Motor neuron (in vitro differentiated cells): Measurements from ENCODE around the gene MAML3. TPM values are rescaled to one million over a fixed set of nuclear protein-coding genes. Genes with fewer than 3 reads are reported as not detected.
A peak's percentile ranks its signal among the peaks of the same experiment; 100 is the strongest.

ENCODE experiments used
- ATAC-seq, 8 experiments: fragments of 200-7000 bp; cut with Tn5 transposase; replicated peaks in 6 of 8; 2 replicates each; pipeline ENCODE4 v1.8.0; 2021; ENCODE audit warnings: mild to moderate bottlenecking in 8 of 8, moderate library complexity in 8 of 8
- H3K27ac ChIP-seq, 2 donors: fragments of 250-450 bp; sonication (Bioruptor Pico); 2 replicates each; pipeline ENCODE4 v1.9.0; 2021; ENCODE audit warnings: antibody characterized with exemption in 2 of 2, mild to moderate bottlenecking in 2 of 2, moderate library complexity in 1 of 2
- H3K4me1 ChIP-seq, 2 donors: fragments of 250-450 bp; sonication (Bioruptor Pico); replicated peaks in 1 of 2; 2 replicates each; pipeline ENCODE4 v1.6.1; 2021; ENCODE audit warnings: antibody characterized with exemption in 2 of 2, mild to moderate bottlenecking in 2 of 2, moderate library complexity in 1 of 2
- H3K4me3 ChIP-seq, 5 donors: fragments of 250-450 bp; sonication (Bioruptor Pico); 2 replicates each; pipeline ENCODE4 v1.9.0; 2021; ENCODE audit warnings: antibody characterized with exemption in 5 of 5, mild to moderate bottlenecking in 5 of 5, moderate library complexity in 4 of 5
- WGBS, 10 experiments: fragments of 450-650 bp; shearing (Covaris generic); methylation state at CpG; one replicate each; pipeline ENCODE4 v1.0.0; 2022; 5-methylcytosine and 5-hydroxymethylcytosine counted together
- in situ Hi-C, 9 experiments: fragments of 400-800 bp; cut with MboI; loops; one replicate each; pipeline ENCODE4 v1.15.0; 2021; ENCODE audit warnings: low sequenced_read_pairs in 9 of 9, low pct_unique_long_range_greater_than_20kb in 2 of 9; ENCODE audit not compliant: unreplicated experiment in 9 of 9
- total RNA-seq, 8 experiments: library from RNA; unstranded; fragments of 300-600 nt; gene quantifications; 2 replicates each; pipeline versions ENCODE4 v1.2.3 to v1.2.4, GENCODE V29; 2022

MAML3 gene
- total RNA-seq, 8 experiments from 2014 or later, result 1.7 to 24.0 (median 12.9) TPM

DNA sequence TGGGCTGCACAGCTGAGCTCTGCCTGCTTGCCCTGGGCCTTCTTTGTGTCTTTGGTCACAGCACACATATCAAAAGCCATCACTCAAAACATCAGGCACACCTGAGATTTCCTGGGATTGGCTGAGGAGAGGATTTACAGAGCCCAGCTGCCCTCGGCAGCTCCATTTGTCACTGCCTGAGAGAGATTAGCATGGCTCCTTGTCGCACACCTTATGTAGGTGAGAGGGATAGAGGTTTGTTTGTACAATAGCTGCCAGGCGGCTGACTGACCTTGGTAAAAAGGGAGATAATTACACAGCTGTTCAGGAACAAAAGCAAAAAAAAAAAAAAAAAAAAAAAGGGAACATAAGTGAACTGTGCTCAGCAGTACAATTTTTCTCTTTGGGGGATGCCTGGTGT lies 425.1 kb downstream of the MAML3 start:
- WGBS, 10 experiments, result 83 to 100% (median 93%) methylated on average over 1 to 2 of the region's 3 CpGs; no CpG with 5 or more reads in 6 of the 10 experiments
- in situ Hi-C loops, result loop anchor here in 4 of 9 experiments (25.0 kb wide), 4 partner anchors 258 to 533 kb away; partner anchors contain the start of gene MAML3 (in 1 of the 4)
- Histone ChIP-seq H3K27ac (no peak overlapping the region), H3K4me3 (no peak overlapping the region), H3K4me1 (peaks cover 18 to 19% of the 10 kb centered on the region in 2 donors)
- ATAC-seq, result no peak

DNA sequence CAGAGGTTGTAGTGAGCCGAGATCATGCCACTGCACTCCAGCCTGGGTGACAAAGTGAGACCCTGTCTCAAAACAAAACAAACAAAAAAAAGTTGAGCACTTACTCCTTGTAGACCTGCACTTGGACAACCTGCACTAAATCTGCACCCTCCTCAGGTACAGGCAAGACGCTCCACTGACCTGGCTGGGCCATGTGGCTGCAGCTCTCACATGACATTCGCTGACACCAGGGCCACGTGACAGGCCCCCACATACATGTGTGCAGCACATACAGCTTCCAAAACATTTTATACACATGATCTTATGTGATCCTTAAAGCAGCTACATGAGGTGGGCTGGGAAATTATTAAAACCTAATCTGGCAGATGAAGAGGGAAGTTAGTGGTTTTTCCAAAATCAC lies 425.8 kb downstream of the MAML3 start:
- H3K4me1 ChIP-seq, result peaks cover 12 to 13% of the 10 kb centered on the region in 2 donors
- no peak for ATAC-seq
- 67 to 100% (median 79%) methylated on average over 2 to 4 of the region's 4 CpGs; no CpG with 5 or more reads in 5 of the 10 experiments for WGBS, 10 experiments
- no peak overlapping the region for H3K27ac ChIP-seq
- in situ Hi-C loops, result loop anchor here in 4 of 9 experiments (25.0 kb wide), 4 partner anchors 259 to 534 kb away; partner anchors contain the start of gene MAML3 (in 1 of the 4)
- no peak overlapping the region for H3K4me3 ChIP-seq

GRCh38 chr4:139726615-139727014 lies 427.4 kb downstream of the MAML3 start:
- H3K4me1 ChIP-seq, result peaks cover 8 to 13% of the 10 kb centered on the region in 2 donors
- no peak overlapping the region for H3K27ac ChIP-seq
- peak in 3 of 8 experiments; percentile 18 to 68 (median 21) for ATAC-seq
- in situ Hi-C loops, result loop anchor here in 4 of 9 experiments (25.0 kb wide), 4 partner anchors 261 to 536 kb away; partner anchors contain the start of gene MAML3 (in 1 of the 4)
- H3K4me3 ChIP-seq, result no peak overlapping the region
- 42 to 100% (median 66%) methylated on average over 1 to 3 of the region's 3 CpGs; no CpG with 5 or more reads in 2 of the 10 experiments for WGBS, 10 experiments

GRCh38 chr4:139725236-139725635 lies 428.7 kb downstream of the MAML3 start:
- Histone ChIP-seq H3K4me3 (no peak overlapping the region), H3K4me1 (peaks cover 8 to 13% of the 10 kb centered on the region in 2 donors), H3K27ac (no peak overlapping the region)
- WGBS, 10 experiments, result 54 to 100% (median 90%) methylated on average over 1 to 2 of the region's 2 CpGs; no CpG with 5 or more reads in 5 of the 10 experiments
- ATAC-seq, result no peak
- in situ Hi-C loops, result loop anchor here in 4 of 9 experiments (25.0 kb wide), 4 partner anchors 262 to 537 kb away; partner anchors contain the start of gene MAML3 (in 1 of the 4)

GRCh38 chr4:139721789-139722188 lies 432.2 kb downstream of the MAML3 start:
- ATAC-seq, result no peak

GRCh38 chr4:139720806-139721205 lies 433.2 kb downstream of the MAML3 start:
- H3K27ac ChIP-seq, result no peak overlapping the region
- no peak overlapping the region for H3K4me3 ChIP-seq
- in situ Hi-C loops, result no loop called here
- no peaks in the 10 kb centered on the region for H3K4me1 ChIP-seq
- ATAC-seq, result no peak
- 54 to 96% (median 89%) methylated on average over 1 to 6 of the region's 6 CpGs for WGBS, 10 experiments

More at GRCh38 chr4:139721789-139722188, 432.2 kb downstream of the MAML3 start:
- Histone ChIP-seq H3K27ac (no peak overlapping the region), H3K4me3 (no peak overlapping the region), H3K4me1 (peaks cover 5 to 9% of the 10 kb centered on the region in 2 donors)
- 42 to 84% (median 67%) methylated on average over 2 to 4 of the region's 4 CpGs for WGBS, 10 experiments
- in situ Hi-C loops, result no loop called here

DNA sequence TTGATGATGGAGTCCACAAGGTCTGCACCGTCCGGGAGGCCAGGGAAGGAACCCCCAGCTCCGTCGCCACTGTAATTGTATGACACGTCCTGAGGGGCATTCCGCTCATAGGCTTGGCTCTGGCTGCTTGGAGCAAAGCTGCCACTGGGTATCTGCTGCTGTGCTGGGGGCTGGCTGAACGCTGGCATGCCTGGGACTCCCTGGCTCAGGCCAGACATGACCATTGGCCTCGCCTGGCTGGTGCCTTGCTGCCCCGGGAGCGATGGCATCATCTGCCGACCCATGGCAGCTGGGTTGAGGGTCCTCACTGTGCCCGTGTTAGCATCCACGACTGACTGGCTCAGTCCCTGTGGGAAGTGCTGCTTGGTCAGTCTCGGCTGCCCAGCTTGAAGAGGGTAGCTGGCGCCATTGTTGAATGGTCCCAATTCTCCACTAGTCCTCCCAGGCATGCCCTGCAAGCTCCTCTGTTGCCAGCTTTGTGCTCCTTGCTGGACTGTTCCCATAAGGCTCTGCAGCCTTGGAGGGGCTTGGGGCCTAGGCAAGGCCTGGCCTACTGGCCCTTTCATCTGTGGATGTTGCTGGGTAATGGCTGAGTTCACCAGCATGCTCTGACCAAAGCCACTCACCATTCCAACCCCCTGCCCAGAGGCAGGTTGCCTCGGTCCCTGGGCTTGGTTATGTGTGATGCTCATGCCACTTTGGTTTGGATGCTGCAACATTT lies 434.4 kb downstream of the MAML3 start:
- ATAC-seq, result no peak
- 83 to 100% (median 94%) methylated on average over 1 to 13 of the region's 16 CpGs; no CpG with 5 or more reads in 4 of the 10 experiments for WGBS, 10 experiments

DNA sequence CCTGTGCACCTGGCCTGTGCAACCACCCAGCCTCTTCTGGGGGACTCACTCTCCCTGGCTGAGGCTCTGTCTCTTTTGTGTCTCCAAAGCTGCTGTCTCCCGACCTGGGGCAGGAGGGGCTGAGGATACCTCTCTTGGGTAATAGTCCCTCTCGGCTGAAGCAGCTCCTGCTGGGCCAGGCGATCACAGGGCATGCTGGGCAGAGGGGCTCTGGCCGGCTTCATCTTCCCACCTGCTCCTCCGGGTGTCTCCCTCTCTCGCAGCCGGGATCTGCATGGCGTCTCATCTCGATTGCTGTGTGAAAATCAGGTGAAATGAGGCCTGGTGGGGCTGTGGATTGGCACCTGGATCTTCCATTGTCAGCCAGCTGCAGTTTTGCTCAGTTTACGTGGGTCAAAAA lies 435.2 kb downstream of the MAML3 start:
- WGBS, 10 experiments, result 67 to 100% (median 87%) methylated on average over 1 to 3 of the region's 10 CpGs; no CpG with 5 or more reads in 4 of the 10 experiments
- Histone ChIP-seq H3K4me3 (no peak overlapping the region), H3K4me1 (no peaks in the 10 kb centered on the region), H3K27ac (no peak overlapping the region)
- in situ Hi-C loops, result no loop called here
- no peak for ATAC-seq

More for the DNA sequence above, 434.4 kb downstream of the MAML3 start:
- Histone ChIP-seq H3K4me3 (no peak overlapping the region), H3K27ac (no peak overlapping the region), H3K4me1 (no peaks in the 10 kb centered on the region)
- in situ Hi-C loops, result no loop called here

DNA sequence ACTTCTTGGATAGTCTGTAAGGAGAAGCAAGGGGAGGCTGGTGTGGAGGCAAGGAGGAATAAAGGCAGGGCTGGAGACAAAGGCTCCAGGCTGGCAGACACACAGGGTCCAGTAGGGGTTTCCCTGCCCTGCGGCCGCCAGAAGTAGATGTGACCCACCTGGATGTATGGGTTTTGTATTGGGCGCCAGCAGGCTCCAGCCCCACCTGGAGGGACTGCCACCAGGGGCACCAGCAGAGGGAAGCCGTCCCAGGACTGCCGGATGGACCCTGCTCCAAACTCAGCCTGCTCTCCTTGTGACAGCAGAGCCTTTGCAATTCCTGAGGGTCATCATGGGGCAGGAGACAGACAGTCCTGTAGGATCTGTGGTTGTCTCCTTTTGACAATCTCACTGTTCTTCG lies 435.6 kb downstream of the MAML3 start:
- Histone ChIP-seq H3K4me3 (no peak overlapping the region), H3K4me1 (no peaks in the 10 kb centered on the region), H3K27ac (no peak overlapping the region)
- WGBS, 10 experiments, result 80 to 100% methylated on average over 1 to 3 of the region's 6 CpGs; no CpG with 5 or more reads in 8 of the 10 experiments
- in situ Hi-C loops, result no loop called here
- no peak for ATAC-seq

GRCh38 chr4:139715746-139716391 lies 438.1 kb downstream of the MAML3 start:
- no peaks in the 10 kb centered on the region for H3K4me1 ChIP-seq
- 71 to 100% (median 86%) methylated on average over 1 to 6 of the region's 9 CpGs; no CpG with 5 or more reads in 2 of the 10 experiments for WGBS, 10 experiments
- H3K4me3 ChIP-seq, result no peak overlapping the region
- in situ Hi-C loops, result no loop called here
- no peak overlapping the region for H3K27ac ChIP-seq
- no peak for ATAC-seq

- Histone ChIP-seq H3K4me3 (no peak overlapping the region), H3K4me1 (no peaks in the 10 kb centered on the region), H3K27ac (no peak overlapping the region)
- no peak for ATAC-seq
- in situ Hi-C loops, result no loop called here
- 25 to 100% (median 94%) methylated on average over 1 to 2 of the region's 2 CpGs; no CpG with 5 or more reads in 1 of the 10 experiments for WGBS, 10 experiments
Measured at GRCh38 chr4:139712882-139713281, 441.1 kb downstream of the MAML3 start.

DNA sequence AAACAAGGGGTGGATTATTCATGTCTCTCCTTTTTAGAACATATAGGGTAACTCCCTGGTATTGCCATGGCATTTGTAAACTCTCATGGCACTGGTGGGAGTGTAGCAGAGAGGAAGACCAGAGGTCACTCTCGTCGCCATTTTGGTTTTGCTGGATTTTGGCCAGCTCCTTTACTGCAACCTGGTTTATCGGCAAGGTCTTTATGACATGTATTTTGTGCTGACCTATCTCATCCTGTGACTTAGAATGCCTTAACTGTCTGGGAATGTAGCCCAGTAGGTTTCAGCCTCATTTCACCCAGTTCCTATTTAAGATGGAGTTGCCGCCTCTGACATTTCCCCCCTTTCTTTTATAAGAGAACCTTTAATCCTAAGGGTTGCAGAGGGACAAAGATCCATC lies 442.5 kb downstream of the MAML3 start:
- ATAC-seq, result no peak
- WGBS, 10 experiments, result 43 to 100% (median 83%) methylated on average over 1 to 4 of the region's 4 CpGs; no CpG with 5 or more reads in 1 of the 10 experiments
- Histone ChIP-seq H3K27ac (no peak overlapping the region), H3K4me1 (no peaks in the 10 kb centered on the region), H3K4me3 (no peak overlapping the region)
- in situ Hi-C loops, result no loop called here

DNA sequence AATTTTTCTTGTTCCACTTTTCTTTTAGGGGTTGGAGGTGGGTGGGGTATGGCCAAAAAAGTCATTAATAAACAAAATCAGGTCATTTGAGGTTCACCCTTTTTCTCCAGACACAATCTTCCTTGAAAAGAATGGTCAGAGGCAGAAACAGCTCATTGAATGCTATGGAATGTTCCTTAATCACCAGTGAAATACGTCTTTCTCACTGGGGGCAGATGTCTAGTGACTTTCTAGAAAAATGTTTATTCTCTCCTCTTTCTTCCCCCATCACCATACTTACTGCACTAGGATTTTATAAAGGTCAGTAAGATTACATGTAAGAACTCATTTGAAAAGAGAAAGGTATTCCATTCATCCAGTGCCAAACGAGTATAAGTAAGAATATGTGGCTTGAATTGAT lies 443.9 kb downstream of the MAML3 start:
- no peak overlapping the region for H3K4me3 ChIP-seq
- in situ Hi-C loops, result no loop called here
- 12 to 100% (median 69%) methylated on average over 1 to 2 of the region's 2 CpGs; no CpG with 5 or more reads in 2 of the 10 experiments for WGBS, 10 experiments
- no peak overlapping the region for H3K27ac ChIP-seq
- H3K4me1 ChIP-seq, result no peaks in the 10 kb centered on the region
- peak in 1 of 8 experiments; percentile 21 for ATAC-seq
